Fibroblast of the aortic adventitia (primary cell): ENCODE results near the gene ARHGAP26. TPM values are rescaled to one million over a fixed set of nuclear protein-coding genes. Genes with fewer than 3 reads are reported as not detected.

Experiments
- DNase-seq: peaks from one replicate; pipeline ENCODE4 v3.0.0-alpha.2; 2010; ENCODE audit warnings: low read depth
- H3K4me3 ChIP-seq: 2 replicates; pipeline ENCODE4 v1.5.1; 2011; ENCODE audit warnings: low read depth, mild to moderate bottlenecking, control low read depth, low read length, moderate library complexity
- total RNA-seq: library from RNA; depleted of rRNA; stranded (reverse); fragments of >200 nt; gene quantifications from 2 replicates; pipeline ENCODE4 v1.2.3, GENCODE V29; 2012; ENCODE audit warnings: low replicate concordance
- TF ChIP-seq, protein P1 (sequence below): IDR thresholded peaks from 2 replicates; pipeline ENCODE4 v1.5.1; 2011; ENCODE audit warnings: mild to moderate bottlenecking, low read length, control low read depth, inconsistent platforms; ENCODE audit not compliant: insufficient read depth

The ARHGAP26 gene
- total RNA-seq, 1 donor, result 9.0 TPM

DNA sequence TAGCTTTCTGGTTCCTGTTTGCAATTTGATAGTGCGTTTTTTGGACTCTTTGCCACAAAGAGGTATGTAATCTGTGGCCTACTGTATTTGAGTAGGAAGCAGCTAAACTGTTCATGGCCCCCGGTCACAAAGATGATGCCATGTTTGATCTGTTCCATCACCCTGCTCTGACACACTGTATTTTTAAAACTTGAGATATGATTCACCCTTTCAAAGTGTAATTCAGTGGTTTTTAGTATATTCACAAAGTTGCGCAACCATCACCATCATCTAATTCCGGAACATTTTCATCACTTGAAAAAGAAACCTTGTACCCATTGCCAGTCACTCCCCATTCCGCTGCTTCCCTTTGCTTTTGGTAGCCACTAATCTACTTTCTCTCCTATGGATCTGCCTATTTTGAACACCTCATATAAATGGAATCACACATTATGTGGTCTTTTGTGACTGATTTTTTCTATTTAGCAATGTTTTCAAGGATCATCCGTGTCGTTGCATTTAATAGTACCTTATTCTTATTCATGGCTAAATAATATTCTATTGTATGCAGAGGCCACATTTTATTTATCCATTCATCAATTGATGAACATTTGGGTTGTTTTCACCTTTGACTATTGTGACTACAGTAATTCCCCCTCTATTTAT, 491.7 kb downstream of the ARHGAP26 start:
- peak; percentile 76 for DNase-seq
- TF ChIP-seq, protein P1, sequence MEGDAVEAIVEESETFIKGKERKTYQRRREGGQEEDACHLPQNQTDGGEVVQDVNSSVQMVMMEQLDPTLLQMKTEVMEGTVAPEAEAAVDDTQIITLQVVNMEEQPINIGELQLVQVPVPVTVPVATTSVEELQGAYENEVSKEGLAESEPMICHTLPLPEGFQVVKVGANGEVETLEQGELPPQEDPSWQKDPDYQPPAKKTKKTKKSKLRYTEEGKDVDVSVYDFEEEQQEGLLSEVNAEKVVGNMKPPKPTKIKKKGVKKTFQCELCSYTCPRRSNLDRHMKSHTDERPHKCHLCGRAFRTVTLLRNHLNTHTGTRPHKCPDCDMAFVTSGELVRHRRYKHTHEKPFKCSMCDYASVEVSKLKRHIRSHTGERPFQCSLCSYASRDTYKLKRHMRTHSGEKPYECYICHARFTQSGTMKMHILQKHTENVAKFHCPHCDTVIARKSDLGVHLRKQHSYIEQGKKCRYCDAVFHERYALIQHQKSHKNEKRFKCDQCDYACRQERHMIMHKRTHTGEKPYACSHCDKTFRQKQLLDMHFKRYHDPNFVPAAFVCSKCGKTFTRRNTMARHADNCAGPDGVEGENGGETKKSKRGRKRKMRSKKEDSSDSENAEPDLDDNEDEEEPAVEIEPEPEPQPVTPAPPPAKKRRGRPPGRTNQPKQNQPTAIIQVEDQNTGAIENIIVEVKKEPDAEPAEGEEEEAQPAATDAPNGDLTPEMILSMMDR, result no peak
- no peak overlapping the region for H3K4me3 ChIP-seq

DNA sequence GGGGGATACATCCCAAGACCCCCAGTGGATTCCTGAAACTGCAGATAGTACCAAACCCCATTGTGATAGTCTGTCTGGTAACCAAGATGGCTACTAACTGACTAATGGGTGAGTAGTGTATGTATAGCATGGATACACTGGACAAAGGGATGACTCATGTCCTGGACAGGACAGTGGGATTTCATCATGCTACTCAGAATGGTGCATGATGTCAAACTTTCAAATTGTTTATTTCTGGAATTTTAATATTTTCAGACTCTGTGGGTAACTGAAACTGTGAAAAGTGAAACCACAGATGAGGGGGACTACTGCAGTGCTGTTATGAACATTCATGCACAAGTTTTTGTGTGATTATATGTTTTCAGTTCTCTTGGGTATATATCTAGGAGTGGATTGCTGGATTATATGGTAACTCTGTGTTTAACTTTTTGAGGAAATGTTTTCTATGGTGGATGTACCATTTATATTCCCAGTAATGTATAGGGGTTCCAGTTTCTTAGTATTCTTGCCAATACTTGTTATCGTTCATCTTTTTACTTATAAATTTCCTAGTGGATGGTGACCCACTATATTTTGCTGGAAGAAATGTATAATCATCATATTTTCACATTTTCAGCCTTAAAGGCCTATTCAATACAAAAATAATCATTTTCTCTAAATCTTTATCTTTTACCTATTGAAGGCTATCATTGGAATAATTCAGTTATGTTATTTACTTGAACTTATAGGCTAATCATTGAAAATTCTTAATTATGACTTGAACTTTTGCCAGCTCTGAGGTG, 492.4 kb downstream of the ARHGAP26 start:
- H3K4me3 ChIP-seq, result no peak overlapping the region
- DNase-seq, result peak; percentile 93
- TF ChIP-seq, protein P1, result no peak

DNA sequence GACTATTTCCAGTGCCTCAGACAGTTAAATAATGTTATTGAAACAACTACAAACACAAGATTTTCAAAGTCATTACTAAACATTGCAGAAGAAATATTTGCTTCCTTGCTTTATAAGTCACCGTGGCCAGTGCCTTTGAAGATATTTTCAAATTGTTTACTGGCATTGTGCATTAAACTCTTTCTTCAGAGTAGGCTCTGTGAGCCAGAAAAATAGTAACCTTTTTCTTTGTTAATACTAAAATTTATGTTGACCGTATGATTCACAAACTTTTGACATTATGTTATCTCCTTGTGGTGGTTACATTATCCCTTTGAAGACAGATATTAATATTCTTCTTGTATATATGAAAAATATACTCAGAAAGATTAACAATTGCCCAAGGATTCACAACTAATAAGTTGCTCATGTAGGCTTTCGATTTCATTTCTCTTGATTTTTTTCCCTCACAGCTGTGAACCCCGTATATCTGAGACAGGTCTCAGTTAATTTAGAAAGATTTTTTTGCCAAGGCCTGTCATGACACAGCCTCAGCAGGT, 493.2 kb downstream of the ARHGAP26 start:
- peak; percentile 40 for DNase-seq
- TF ChIP-seq, protein P1, result no peak
- no peak overlapping the region for H3K4me3 ChIP-seq

DNA sequence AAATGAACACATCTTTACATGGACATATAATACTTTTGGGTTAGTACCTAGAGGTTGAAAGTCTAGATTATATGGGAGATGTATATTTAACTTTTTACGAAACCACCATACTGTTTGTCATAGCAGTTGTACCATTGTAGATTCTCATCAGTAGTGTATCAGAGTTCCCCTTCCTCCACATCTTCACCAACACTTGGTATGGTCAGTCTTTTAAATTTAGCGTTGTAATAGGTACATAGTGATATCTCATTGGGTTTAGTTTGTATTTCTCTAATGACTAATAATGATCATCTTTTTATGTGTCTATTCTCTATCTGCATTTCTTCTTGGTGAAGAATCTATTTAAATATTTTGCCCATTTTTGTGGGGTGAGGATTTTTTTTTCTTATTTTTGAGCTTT, 495.8 kb downstream of the ARHGAP26 start:
- DNase-seq, result no peak
- TF ChIP-seq, protein P1, result no peak
- no peak overlapping the region for H3K4me3 ChIP-seq

- TF ChIP-seq, protein P1, result no peak
- H3K4me3 ChIP-seq, result no peak overlapping the region
- no peak for DNase-seq
These were observed 497.0 kb downstream of the ARHGAP26 start for GRCh38 chr5:143267186-143267585.

DNA sequence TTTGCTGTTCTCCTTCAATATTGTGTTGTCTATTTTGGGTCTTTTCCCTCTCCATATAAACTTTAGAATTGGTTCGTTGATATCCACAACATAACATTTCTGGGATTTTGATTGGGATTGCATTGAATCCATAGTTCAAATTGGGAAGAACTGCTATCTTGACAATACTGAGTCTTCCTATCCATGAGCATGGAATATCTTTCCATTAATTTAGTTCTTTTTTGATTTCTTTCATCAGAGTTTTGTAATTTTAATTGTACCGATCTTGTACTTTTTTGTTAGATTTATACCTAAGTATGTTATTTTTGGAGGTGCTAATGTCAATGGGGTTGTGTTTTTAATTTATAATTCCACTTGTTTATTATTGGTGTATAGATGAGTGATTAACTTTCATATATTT, 498.2 kb downstream of the ARHGAP26 start:
- no peak overlapping the region for H3K4me3 ChIP-seq
- no peak for DNase-seq
- TF ChIP-seq, protein P1, result no peak
